Lower lobe of right lung (tissue), 2 donors: ENCODE measurements around the gene RNASE4. TPM values are rescaled to one million over a fixed set of nuclear protein-coding genes. Genes with fewer than 3 reads are reported as not detected.

Experiments
- ATAC-seq, 2 donors: fragments of 200-7000 bp; cut with Tn5 transposase; one replicate each; pipeline ENCODE4 v1.9.1; 2020 to 2022; ENCODE audit warnings: mild to moderate bottlenecking in 2 of 2, moderate library complexity in 2 of 2
- DNase-seq: peaks from one replicate; pipeline ENCODE4 v3.0.0-alpha.2; 2020
- H3K27ac ChIP-seq: fragments of 200-600 bp; one replicate; pipeline ENCODE4 v1.8.0; 2022
- H3K27me3 ChIP-seq: fragments of 200-600 bp; one replicate; pipeline ENCODE4 v1.8.0; 2022; ENCODE audit warnings: low read depth
- H3K36me3 ChIP-seq: fragments of 200-600 bp; one replicate; pipeline ENCODE4 v1.8.0; 2022; ENCODE audit warnings: mild to moderate bottlenecking
- H3K4me1 ChIP-seq: fragments of 200-600 bp; one replicate; pipeline ENCODE4 v1.8.0; 2022
- H3K4me3 ChIP-seq: fragments of 200-600 bp; one replicate; pipeline ENCODE4 v1.8.0; 2022; ENCODE audit warnings: mild to moderate bottlenecking
- H3K9me3 ChIP-seq: fragments of 200-600 bp; one replicate; pipeline ENCODE4 v1.8.0; 2022
- intact Hi-C: fragments of 100-400 bp; cut with DNase I; formaldehyde crosslinking; loops from one replicate; pipeline ENCODE4 v1.11.0; 2022
- total RNA-seq: library from RNA; stranded (reverse); fragmentation: NEBNext Ultra II Directional; extraction: Animal tissue kit (Norgen Biotek cat#: 25700); gene quantifications from one replicate; pipeline ENCODE4 v1.2.1, GENCODE V29; 2021
- TF ChIP-seq, protein P1 (sequence below): fragments of 200-600 bp; IDR thresholded peaks from one replicate; pipeline ENCODE4 v1.8.0; 2022; ENCODE audit warnings: antibody characterized with exemption, mild to moderate bottlenecking
- donor health status: DM: no; HTN: yes; CAD: no; lungs with severe emphysema.

The RNASE4 gene
- total RNA-seq, 1 donor from 2014 or later, result 41.0 TPM

DNA sequence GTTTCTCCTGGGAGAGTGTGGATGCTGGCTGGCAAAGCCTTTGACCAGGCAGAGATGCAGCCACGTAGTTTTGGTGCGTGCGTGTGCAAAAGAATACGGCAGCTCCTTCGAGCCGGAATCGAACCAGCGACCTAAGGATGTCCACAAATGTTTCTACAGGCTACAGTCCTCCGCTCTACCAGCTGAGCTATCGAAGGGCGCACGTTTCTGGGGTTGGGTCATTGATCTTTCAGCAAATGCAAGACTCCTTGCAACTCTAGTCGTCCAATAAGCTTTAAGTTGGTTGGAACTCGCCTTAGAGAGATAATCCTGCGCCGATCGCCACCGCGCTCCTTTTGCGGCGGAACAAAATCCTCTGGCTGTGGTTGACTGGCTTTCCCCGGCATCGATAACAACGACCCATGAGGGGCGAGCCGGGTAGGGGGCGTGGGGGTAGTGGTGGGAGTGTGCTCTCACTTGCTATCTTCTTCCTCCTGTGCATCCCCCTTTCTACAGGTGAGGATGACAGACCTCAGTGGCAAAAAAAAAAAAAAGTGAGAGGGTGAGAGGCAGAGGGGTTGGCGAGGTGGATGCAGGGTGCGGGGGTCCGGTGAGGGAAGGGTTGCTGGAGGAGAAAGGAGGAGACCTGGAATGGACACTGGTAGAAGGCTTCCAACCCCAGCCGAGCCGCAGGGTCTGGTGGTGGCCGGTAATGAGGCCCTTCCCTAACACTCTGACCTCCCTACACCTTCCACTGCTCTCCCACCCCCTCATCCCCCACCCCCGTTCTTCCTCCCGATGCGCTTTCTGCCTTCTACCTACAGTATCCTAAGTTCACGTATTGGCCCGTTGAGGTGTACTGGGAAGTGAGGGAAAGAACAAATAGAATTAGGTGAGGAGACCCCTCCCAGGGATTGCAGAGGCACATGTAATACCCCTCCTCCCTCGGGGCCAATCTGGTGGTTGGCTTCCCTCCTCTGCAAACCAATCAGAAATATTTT is 31.1 kb upstream of the RNASE4 start:
- no peak overlapping the region for H3K27ac ChIP-seq
- no peaks in the 10 kb centered on the region for H3K9me3 ChIP-seq
- ATAC-seq (peak in 1 of 2 donors; percentile 21), DNase-seq (no peak)
- H3K4me1 ChIP-seq, result no peaks in the 10 kb centered on the region
- TF ChIP-seq, protein P1, sequence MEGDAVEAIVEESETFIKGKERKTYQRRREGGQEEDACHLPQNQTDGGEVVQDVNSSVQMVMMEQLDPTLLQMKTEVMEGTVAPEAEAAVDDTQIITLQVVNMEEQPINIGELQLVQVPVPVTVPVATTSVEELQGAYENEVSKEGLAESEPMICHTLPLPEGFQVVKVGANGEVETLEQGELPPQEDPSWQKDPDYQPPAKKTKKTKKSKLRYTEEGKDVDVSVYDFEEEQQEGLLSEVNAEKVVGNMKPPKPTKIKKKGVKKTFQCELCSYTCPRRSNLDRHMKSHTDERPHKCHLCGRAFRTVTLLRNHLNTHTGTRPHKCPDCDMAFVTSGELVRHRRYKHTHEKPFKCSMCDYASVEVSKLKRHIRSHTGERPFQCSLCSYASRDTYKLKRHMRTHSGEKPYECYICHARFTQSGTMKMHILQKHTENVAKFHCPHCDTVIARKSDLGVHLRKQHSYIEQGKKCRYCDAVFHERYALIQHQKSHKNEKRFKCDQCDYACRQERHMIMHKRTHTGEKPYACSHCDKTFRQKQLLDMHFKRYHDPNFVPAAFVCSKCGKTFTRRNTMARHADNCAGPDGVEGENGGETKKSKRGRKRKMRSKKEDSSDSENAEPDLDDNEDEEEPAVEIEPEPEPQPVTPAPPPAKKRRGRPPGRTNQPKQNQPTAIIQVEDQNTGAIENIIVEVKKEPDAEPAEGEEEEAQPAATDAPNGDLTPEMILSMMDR, result no peak
- no peaks in the 10 kb centered on the region for H3K36me3 ChIP-seq
- peaks cover 70% of the 10 kb centered on the region for H3K27me3 ChIP-seq
- intact Hi-C loops, result no loop called here
- H3K4me3 ChIP-seq, result no peak overlapping the region

DNA sequence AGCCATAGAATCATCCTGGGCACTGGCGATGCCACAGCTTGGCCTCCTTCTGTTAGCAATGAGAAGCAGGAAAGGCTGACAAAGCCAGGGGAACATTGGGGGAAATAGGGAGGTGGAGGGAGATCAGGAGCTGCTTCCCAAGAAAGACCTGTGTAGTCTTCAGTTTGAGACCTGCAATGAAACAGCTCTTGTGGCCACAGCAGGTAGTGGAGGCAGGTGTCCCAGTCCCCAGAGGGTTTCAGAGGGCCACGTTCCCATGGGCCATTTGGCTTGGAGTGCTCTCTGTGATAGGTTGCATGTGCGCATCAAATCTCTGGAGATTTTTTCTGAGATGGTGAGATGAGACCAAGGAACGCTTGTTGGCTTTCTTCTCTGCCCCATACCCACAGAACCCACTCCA is 28.5 kb upstream of the RNASE4 start:
- no peak overlapping the region for H3K4me3 ChIP-seq
- H3K27ac ChIP-seq, result no peak overlapping the region
- peaks cover 83% of the 10 kb centered on the region for H3K27me3 ChIP-seq
- no peaks in the 10 kb centered on the region for H3K9me3 ChIP-seq
- TF ChIP-seq, protein P1, result no peak
- intact Hi-C loops, result no loop called here
- no peak for ATAC-seq
- H3K4me1 ChIP-seq, result no peaks in the 10 kb centered on the region
- no peaks in the 10 kb centered on the region for H3K36me3 ChIP-seq
- no peak for DNase-seq

DNA sequence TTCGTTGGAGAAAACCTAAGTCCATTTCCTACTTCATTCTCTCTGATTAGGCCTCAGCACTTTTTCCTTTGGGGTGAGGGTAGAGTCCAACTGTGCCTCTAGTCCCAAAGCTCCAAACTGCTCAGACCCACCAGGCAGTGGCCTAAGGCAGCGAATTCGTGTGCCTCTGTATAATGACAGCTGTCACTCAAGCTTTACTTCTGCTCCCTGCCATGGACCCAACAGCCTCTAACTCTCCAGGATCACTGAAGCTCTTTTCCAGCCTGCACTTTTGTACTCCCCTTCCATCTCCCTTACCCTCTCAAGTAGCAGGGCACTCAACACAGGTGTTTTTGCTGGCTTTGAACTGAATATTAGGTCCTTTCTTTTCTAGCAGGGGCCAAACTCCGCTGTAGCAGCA is 28.1 kb upstream of the RNASE4 start:
- Histone ChIP-seq H3K4me1 (no peaks in the 10 kb centered on the region), H3K27ac (no peak overlapping the region), H3K4me3 (no peak overlapping the region), H3K9me3 (no peaks in the 10 kb centered on the region), H3K36me3 (no peaks in the 10 kb centered on the region), H3K27me3 (peaks cover 79% of the 10 kb centered on the region)
- intact Hi-C loops, result no loop called here
- ATAC-seq, result no peak
- DNase-seq, result no peak
- TF ChIP-seq, protein P1, result no peak

DNA sequence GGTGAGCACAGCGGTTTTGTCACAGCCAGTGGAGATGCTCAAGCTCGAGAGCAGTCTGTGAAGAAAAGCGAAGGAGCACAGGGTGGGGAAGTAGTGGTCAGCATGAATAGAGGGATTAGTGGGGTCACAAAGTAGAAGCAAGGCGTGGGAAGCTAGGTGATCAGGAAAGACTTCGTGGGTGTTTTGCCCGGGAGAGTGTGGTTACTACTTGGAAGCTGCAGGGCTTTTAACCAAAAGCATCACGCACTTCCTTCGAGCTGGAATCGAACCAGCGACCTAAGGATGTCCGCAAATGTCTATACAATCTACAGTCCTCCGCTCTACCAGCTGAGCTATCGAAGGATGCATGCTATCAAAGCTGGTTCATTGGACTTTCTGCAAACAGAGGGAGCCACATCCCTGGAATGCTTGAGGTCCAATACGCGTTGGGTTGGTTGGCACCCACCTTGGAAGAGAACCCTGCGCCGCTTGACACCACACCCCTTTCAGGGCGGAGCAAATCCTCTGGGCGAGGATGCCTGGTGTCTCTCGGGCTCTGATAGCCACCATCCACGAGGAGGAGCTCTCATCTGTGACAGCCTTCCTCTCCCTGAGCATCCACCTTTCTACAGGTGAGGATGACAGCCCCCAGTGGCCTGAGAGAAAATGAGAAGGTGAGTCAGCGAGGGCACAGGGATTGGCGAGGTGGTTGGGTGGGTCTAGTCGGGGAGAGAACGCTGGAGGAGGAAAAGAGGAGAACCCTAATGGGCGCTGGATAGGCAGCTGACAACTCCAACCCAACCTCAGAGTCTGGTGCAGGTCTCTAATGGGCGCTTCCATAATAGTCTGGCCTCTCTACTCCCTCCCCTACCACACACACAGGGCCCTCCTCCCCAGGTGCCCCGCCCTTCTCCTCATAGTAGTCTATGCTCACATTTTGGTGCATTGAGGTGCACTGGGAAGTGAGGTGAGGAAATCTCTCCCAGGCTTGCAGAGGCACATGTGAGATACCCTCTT is 26.8 kb upstream of the RNASE4 start:
- Histone ChIP-seq H3K27ac (no peak overlapping the region), H3K4me1 (no peaks in the 10 kb centered on the region), H3K9me3 (no peaks in the 10 kb centered on the region), H3K4me3 (no peak overlapping the region), H3K36me3 (no peaks in the 10 kb centered on the region), H3K27me3 (peaks cover 67% of the 10 kb centered on the region)
- ATAC-seq (peak in 1 of 2 donors; percentile 48), DNase-seq (no peak)
- TF ChIP-seq, protein P1, result no peak
- intact Hi-C loops, result no loop called here

DNA sequence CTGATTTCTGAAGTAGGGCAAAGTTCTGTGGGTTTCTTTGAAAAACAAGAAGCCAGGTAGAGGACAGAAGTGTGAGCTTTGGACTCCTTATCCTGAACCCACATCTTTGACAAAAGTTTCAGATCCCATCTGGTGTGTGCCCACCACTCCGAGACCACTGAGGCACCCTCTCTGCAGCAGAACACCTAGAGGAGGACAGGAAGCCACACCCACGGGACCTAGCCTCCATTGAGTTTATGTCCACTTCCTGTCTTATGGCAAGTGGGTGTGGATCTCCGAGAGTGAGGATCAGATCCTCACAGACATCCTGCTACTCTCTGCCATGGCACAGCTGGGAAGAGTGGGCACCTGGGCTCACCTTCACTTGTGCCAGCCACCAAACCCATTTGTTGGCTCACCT is 26.1 kb upstream of the RNASE4 start:
- no peak overlapping the region for H3K4me3 ChIP-seq
- TF ChIP-seq, protein P1, result no peak
- H3K4me1 ChIP-seq, result peaks cover 2% of the 10 kb centered on the region
- no peaks in the 10 kb centered on the region for H3K9me3 ChIP-seq
- no peaks in the 10 kb centered on the region for H3K36me3 ChIP-seq
- no peak overlapping the region for H3K27ac ChIP-seq
- DNase-seq (no peak), ATAC-seq (no peak)
- H3K27me3 ChIP-seq, result peaks cover 59% of the 10 kb centered on the region
- intact Hi-C loops, result no loop called here
